Parathyroid adenoma (tissue), 2 donors: ENCODE measurements around the gene CDH26.

Experiments
- H2AFZ ChIP-seq: fragments of 300-600 bp; sonication (generic); one replicate; pipeline ENCODE4 v1.7.0; 2017; ENCODE audit warnings: antibody characterized with exemption, mild to moderate bottlenecking
- H3K27ac ChIP-seq: fragments of 300-600 bp; sonication (generic); one replicate; pipeline ENCODE4 v1.7.0; 2017
- H3K27me3 ChIP-seq: fragments of 300-600 bp; sonication (generic); one replicate; pipeline ENCODE4 v1.7.0; 2017; ENCODE audit warnings: low read length; ENCODE audit not compliant: control insufficient read depth, insufficient read depth
- H3K36me3 ChIP-seq: fragments of 300-600 bp; sonication (generic); one replicate; pipeline ENCODE4 v1.7.0; 2017; ENCODE audit warnings: low read length; ENCODE audit not compliant: control insufficient read depth, insufficient read depth
- H3K4me1 ChIP-seq: fragments of 300-600 bp; sonication (generic); one replicate; pipeline ENCODE4 v1.7.0; 2017; ENCODE audit warnings: control low read depth
- H3K4me2 ChIP-seq: fragments of 300-600 bp; sonication (generic); one replicate; pipeline ENCODE4 v1.7.0; 2017; ENCODE audit warnings: low read length
- H3K4me3 ChIP-seq: fragments of 300-600 bp; sonication (generic); one replicate; pipeline ENCODE4 v1.7.0; 2017; ENCODE audit warnings: low read depth, low read length
- H3K79me2 ChIP-seq: fragments of 300-600 bp; sonication (generic); one replicate; pipeline ENCODE4 v1.7.0; 2017; ENCODE audit warnings: control low read depth
- H3K9ac ChIP-seq: fragments of 300-600 bp; sonication (generic); one replicate; pipeline ENCODE4 v1.7.0; 2017; ENCODE audit warnings: mild to moderate bottlenecking
- H3K9me3 ChIP-seq: fragments of 300-600 bp; sonication (generic); one replicate; pipeline ENCODE4 v1.7.0; 2017; ENCODE audit warnings: low read length; ENCODE audit not compliant: control insufficient read depth
- CTCF ChIP-seq: fragments of 300-600 bp; sonication (generic); IDR thresholded peaks from one replicate; pipeline ENCODE4 v1.7.0; 2017; ENCODE audit warnings: antibody characterized with exemption, mild to moderate bottlenecking
- donor health status: primary hyperparathyroidism.

CDH26 gene

GRCh38 chr20:59984541-59984940 lies 26.3 kb downstream of the CDH26 start:
- Histone ChIP-seq H3K27ac (no peak overlapping the region), H3K4me1 (no peaks in the 10 kb centered on the region), H3K4me2 (no peak overlapping the region), H3K79me2 (no peaks in the 10 kb centered on the region), H2AFZ (no peak overlapping the region), H3K4me3 (no peak overlapping the region), H3K9me3 (no peaks in the 10 kb centered on the region), H3K36me3 (no peaks in the 10 kb centered on the region), H3K9ac (no peak overlapping the region), H3K27me3 (no peaks in the 10 kb centered on the region)
- no peak for TF ChIP-seq CTCF

- Histone ChIP-seq H3K9ac (no peak overlapping the region), H3K27ac (no peak overlapping the region), H3K4me2 (no peak overlapping the region), H3K4me3 (no peak overlapping the region), H3K4me1 (no peaks in the 10 kb centered on the region), H3K79me2 (no peaks in the 10 kb centered on the region), H3K27me3 (no peaks in the 10 kb centered on the region), H3K9me3 (no peaks in the 10 kb centered on the region), H3K36me3 (no peaks in the 10 kb centered on the region), H2AFZ (no peak overlapping the region)
- TF ChIP-seq CTCF = no peak
These were observed 26.9 kb downstream of the CDH26 start for GRCh38 chr20:59985164-59985563.

- no peak for TF ChIP-seq CTCF
- Histone ChIP-seq H3K36me3 (no peaks in the 10 kb centered on the region), H3K4me3 (no peak overlapping the region), H3K27ac (no peak overlapping the region), H2AFZ (no peak overlapping the region), H3K27me3 (no peaks in the 10 kb centered on the region), H3K4me1 (no peaks in the 10 kb centered on the region), H3K9ac (no peak overlapping the region), H3K4me2 (no peak overlapping the region), H3K79me2 (no peaks in the 10 kb centered on the region), H3K9me3 (no peaks in the 10 kb centered on the region)
These were observed 27.6 kb downstream of the CDH26 start for GRCh38 chr20:59985864-59986263.

GRCh38 chr20:59987135-59987534 lies 28.9 kb downstream of the CDH26 start:
- Histone ChIP-seq H3K27me3 (no peaks in the 10 kb centered on the region), H3K36me3 (no peaks in the 10 kb centered on the region), H3K4me1 (no peaks in the 10 kb centered on the region), H3K4me3 (no peak overlapping the region), H3K9ac (no peak overlapping the region), H3K9me3 (no peaks in the 10 kb centered on the region), H3K79me2 (no peaks in the 10 kb centered on the region), H3K4me2 (no peak overlapping the region), H3K27ac (no peak overlapping the region), H2AFZ (no peak overlapping the region)
- no peak for TF ChIP-seq CTCF

GRCh38 chr20:59988141-59988540 lies 29.9 kb downstream of the CDH26 start:
- no peaks in the 10 kb centered on the region for H3K36me3 ChIP-seq
- no peaks in the 10 kb centered on the region for H3K4me1 ChIP-seq
- H2AFZ ChIP-seq = no peak overlapping the region
- H3K9me3 ChIP-seq = no peaks in the 10 kb centered on the region
- H3K9ac ChIP-seq = no peak overlapping the region
- TF ChIP-seq CTCF = no peak
- H3K27ac ChIP-seq = no peak overlapping the region
- no peak overlapping the region for H3K4me3 ChIP-seq
- H3K79me2 ChIP-seq = no peaks in the 10 kb centered on the region
- H3K27me3 ChIP-seq = no peaks in the 10 kb centered on the region
- no peak overlapping the region for H3K4me2 ChIP-seq
